NCI-H510A (cell line): ENCODE results near the gene GOLGA8O.
"Not testable (repeated sequence)": the region's sequence is repeated elsewhere in the genome, so short reads cannot be mapped to it uniquely, and the experiment has no call there.

Experiments
- DNase-seq: peaks from one replicate; lab custom pipeline; 2025; lab: John Stamatoyannopoulos, UW

The GOLGA8O gene, protein sequence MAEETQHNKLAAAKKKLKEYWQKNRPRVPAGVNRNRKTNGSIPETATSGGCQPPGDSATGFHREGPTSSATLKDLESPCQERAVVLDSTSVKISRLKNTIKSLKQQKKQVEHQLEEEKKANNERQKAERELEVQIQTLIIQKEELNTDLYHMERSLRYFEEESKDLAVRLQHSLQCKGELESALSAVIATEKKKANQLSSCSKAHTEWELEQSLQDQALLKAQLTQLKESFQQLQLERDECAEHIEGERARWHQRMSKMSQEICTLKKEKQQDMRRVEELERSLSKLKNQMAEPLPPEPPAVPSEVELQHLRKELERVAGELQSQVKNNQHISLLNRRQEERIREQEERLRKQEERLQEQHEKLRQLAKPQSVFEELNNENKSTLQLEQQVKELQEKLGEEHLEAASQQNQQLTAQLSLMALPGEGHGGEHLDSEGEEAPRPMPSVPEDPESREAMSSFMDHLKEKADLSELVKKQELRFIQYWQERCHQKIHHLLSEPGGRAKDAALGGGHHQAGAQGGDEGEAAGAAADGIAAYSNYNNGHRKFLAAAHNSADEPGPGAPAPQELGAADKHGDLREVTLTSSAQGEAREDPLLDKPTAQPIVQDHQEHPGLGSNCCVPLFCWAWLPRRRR

DNA sequence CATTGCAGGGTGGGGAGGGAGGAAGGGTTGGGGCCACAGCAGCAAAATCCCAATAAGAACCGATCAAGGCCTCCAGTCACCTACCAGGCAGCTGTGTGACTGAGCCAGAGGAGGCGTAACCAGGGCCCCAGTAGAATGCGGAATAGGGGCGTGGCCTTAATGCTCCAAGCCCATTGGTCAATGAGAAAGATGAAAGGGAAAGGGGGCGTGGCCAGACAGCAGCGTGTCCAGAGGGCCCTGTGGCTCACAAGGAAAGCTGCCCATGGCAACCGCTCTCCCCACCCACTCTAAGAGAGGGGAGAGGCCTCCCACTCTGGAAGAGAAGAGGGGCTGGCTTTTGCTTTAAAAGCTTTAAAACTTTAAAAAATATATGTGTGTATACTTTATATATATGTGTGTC is at the start of gene GOLGA8O:
GOLGA8O (minus strand) TSS at position 101 of the 400 bp plus-strand sequence; CDS start at position 3, 98 bp downstream.
- not testable (repeated sequence) for DNase-seq

DNA sequence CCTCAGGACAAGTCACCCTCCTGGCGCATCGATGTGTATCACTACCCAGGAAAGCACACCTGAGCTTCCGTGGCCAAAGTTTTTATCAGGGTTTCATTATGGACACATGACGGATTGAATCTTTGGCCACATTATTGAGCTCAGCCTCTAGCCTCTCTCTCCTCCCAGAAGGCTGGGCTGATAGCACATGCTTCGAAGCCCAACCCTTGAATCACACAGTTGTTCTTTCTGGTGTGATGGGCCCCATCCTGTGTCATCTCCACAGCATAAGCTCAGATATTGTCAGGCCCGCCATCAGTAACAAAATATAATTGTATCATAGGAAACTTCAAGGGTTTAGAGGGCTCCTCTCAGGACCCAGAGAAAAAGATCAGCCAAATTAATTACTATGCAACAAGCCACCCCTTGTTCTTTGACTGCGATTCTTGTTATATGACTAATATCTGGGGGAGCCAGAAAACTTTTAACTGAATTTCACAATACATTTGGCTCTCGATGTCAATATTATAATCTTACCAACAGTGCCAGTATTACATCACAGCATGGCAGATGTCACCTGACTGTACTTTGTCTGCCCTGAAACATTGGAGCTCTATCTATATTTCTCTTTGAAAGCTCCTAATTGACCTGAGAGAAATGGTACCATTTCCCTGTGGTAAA is 48.8 kb upstream of the GOLGA8O start:
- DNase-seq, result not testable (repeated sequence)

DNA sequence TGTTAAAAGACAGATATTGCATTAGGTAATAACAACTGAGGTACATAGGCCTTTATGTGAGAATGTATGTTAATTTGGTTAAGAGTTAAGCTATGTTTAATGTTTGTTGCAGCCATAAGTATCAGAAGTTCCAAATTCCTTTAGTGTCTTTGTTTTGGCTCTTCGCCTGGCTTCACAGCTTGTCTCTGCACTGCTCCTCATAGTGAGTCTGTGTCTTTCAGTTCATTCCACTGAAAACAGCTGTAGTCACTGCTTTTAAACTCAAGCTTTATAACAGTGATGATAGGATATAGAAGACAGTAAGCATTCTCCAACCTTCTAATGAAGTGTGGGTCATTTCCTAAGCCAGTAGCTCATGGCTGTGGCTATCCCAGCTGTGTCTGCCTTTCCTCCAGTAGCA is 47.5 kb upstream of the GOLGA8O start:
- DNase-seq, result not testable (repeated sequence)

DNA sequence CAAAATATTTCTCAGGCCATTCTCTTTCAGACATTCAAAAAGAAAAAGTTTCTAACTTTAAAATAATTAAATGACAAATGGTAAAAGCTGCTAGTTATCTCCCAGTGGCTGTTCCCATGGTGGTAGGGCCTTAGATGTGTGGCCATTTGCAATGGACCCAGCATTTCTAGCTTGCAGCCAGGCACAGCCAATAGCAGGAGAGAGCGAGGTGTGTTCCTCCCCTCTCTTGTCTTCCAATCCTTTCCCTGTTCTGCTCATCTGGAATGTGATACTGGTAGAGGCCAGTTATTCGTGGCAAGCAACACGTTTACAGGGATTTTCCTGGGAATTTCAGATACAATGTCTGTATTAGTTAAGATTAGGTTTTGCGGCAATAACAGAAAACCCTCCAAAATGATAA is 37.3 kb upstream of the GOLGA8O start:
- DNase-seq, result not testable (repeated sequence)

DNA sequence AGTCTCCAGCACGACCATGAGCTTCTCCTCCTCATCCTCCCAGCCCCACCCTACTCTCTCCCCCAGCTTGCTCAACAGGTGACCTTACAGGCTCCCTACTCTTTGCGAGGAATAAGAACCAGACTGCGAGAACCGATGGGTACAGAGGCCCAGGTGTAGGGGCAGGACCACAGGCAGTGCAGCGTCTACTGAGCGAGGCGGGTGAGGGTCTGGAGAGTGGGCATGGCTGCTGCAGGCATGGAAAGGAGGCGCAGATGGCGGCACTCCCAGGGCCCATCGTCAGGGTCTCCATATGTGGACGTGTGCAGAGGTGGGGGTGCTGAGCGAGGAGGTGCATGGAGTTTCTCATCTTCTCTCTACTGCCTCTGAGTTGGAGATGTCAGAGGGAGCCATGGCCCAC is 31.0 kb upstream of the GOLGA8O start:
- DNase-seq, result not testable (repeated sequence)

DNA sequence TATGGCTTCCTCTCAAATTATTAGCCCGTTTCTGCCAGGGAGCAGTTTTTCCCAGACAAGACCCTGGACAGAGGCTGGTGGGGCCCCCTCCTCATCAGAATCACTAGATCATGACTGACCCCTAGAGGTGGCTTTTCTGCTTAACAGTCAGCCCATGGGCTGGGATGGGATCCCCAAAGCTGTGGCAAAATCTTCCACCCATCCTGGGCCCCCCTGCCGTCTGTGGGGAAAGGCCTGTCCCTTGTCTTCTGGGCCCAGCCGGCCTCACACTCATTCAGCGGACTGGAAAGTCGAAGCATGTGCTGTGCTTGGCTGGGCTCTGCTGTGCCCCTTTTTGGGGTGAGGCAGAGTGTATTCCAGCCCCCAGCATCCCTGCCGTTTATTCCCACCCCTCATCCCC is 27.9 kb upstream of the GOLGA8O start:
- DNase-seq, result not testable (repeated sequence)

DNA sequence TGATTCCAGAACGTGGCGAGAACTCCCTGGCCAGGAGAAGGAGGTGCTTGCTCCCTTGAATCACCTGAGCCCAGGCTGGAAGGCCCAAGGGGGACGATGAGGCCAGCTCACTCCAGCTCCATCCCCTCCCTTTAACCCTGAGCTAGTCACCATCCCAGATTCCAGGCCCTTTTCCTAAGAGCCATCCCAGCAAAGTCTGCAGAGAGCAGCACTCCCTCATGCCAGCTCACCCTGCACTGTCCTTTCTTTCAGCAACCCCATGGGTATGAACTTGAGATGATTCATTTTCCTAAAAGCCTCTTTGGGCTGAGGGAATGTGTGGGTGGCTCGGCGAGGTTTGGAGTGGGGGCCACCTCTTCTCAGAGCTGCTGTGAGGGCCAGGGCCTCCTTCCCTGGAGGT is 26.2 kb upstream of the GOLGA8O start:
- not testable (repeated sequence) for DNase-seq

DNA sequence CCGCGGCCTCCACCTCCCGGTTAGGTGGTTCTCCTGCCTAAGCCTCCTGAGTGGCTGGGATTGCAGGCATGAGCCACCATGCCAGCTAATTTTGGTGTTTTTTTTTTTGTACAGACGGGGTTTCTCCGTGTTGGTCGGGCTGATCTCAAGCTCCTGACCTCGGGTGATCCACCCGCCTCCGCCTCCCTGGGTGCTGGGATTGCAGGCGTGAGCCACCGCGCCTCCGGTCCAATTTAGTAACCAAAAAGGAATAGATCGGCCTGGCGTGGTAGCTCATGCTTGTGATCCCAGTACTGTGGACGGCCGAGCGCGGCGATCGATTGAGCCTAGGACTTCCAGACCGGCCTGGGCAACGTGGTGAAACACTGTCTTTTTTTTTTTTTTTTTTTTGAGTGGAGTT is 12.6 kb upstream of the GOLGA8O start:
- not testable (repeated sequence) for DNase-seq

DNA sequence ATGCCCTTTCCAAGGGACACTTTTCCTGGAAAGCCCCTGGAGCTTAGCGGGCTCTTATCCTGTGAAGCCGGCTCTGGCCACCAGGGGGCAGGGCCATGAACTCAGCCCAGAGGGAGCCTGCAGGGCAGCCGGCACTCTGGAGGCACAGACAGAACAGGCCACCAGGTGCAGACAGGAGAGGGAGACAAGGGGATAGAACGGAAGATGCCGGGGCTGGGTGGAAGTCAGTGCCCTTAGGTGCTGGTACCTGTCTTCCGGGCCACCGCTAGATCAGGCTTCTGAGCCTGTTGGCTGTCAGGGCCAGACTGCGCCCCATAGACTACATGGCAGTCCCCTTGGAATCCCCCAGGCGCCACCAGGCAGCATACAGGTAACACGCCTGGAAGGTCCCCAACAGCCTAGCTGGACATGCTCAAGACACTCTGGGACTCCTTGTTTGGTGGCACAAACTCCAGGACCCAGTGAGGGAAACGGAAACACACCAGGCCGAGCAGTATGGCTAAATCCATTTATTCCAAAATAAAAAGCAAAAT is 14.9 kb downstream of the GOLGA8O start:
- not testable (repeated sequence) for DNase-seq

DNA sequence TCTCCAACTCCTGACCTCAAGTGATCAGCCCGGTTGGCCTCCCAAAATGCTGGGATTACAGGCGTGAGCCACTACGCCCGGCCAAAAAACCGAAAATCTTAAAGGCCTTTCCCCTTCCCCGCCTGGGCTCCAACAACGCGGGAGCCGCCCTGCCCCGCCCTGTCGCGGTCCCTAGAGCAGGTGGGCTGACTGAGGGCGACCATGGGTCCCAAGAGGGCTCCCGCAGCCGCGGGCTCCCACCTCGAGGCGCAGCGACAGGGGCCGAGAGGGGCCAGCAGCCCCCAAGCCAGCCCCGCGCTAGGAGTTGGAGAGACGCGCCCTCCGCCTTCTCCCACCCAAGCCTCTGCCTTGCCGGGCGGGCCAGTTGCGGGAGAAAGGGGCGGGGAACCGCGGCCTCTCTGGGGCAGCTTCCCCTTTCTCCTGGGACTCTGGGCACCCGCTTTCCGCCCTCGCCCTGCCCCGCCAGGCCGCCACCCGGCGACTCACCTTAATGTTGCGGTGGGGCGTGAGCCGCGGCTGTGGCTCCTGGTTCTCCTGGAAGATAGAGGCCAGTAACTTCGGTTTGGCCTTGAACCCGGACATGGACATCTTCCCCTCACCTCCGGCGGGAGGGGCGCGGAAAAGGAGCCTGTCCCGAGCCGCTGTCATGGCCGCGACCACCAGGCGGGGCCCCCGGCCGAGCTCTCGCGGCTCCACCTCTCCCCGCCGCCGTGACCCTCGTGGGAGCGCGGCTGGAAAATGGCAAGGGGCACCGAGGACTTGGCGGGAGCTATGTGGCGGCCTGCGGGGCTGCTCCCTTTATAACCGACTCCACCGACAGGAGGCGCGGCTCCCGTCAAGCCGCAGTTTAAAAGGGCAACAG is 21.1 kb downstream of the GOLGA8O start:
- DNase-seq, result not testable (repeated sequence)

DNA sequence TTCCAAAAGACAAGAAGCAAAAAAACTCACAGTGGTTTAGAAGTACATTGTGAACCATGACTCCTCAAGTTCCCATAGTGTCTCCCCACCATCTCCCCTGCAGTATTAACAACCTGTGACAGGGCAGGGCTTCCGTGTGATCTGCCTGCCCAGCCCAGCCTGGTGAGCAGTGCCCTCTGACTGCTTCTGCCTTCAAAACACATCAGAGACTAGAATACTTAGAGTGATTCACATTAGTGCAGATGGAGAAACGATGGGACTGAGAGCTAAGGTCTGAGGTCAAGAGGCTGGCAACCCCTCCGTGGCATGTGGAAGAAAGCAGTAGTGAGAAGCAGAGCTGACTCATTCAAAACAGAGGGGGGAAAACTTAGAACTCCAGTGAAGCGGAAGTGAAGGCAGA is 27.8 kb downstream of the GOLGA8O start:
- DNase-seq, result not testable (repeated sequence)

DNA sequence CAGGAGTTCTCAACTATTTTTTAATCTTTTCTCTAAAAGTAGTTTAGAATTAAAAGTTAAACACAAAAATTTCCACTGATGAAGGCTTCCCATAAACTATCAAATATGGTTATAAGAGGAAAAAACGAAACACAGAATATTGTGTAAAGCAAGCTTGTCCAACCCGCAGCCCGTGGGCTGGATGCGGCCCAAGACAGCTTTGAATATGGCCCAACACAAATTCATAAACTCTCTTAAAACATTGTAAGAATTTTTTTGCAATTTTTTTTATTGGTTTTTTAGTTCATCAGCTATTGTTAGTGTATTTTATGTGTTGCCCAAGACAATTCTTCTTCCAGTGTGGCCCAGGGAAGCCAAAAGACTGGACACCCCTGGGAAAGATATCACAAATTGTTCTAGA is 28.9 kb downstream of the GOLGA8O start:
- DNase-seq, result not testable (repeated sequence)

DNA sequence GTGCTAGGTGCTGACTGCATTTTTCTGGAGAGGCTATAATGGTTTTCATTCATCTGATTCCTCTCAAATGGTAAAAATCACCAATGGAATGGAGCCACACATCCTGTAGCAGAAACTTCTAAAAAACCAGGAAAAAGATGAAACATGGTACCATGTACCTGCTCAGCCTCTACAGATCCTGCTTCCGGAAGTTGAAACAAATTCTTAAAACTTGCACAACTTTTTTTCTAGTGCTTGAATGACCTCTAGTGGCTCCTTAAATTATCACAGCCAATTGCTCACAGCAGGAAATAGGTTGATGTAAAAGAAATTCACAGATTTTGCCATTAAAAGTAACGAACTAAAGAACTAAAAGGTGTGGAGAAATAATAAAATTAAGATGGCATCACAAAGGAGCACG is 47.5 kb downstream of the GOLGA8O start:
- DNase-seq, result not testable (repeated sequence)

DNA sequence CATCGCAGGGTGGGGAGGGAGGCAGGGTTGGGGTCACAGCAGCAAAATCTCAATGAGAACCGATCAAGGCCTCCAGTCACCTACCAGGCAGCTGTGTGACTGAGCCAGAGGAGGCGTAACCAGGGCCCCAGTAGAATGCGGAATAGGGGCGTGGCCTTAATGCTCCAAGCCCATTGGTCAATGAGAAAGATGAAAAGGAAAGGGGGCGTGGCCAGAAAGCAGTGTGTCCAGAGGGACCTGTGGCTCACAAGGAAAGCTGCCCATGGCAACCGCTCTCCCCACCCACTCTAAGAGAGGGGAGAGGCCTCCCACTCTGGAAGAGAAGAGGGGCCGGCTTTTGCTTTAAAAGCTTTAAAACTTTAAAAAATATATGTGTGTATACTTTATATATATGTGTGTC is 52.2 kb downstream of the GOLGA8O start, which contains the start of gene GOLGA8K:
GOLGA8K (minus strand) TSS at position 101 of the 400 bp plus-strand sequence; CDS start at position 3, 98 bp downstream.
- not testable (repeated sequence) for DNase-seq

DNA sequence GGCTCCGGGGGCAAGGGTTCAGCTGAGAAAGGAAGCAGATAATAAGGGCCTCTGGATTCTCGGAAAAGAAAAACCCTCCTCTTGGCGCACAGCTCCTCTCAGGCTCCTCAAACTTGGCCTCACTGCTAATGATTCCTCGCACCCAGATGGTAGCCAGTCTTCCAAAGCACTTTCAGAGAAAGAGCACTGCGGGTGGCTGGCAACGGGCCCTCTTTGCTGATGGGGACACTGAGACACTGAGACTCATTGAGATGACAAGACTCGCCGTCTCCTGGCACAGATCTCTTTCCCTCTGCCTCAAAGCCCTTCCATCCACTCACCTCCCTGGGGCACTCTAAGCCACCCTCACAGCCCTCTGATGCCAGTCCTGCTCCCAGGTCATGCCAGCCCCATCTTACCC is 58.9 kb downstream of the GOLGA8O start:
- DNase-seq, result not testable (repeated sequence)
